NCI-H2081 (cell line): ENCODE data around the gene ZNF264.
"Not testable (repeated sequence)": the region's sequence is repeated elsewhere in the genome, so short reads cannot be mapped to it uniquely, and the experiment has no call there.

ENCODE experiments used
- DNase-seq, 2 experiments: peaks; one replicate each; lab custom pipeline; 2025; lab: John Stamatoyannopoulos, UW

Gene ZNF264

GRCh38 chr19:57245959-57246358 is 54.7 kb downstream of the ZNF264 start:
- no peak for DNase-seq

- DNase-seq: no peak
These were observed 57.3 kb downstream of the ZNF264 start for GRCh38 chr19:57248646-57249045.

- DNase-seq: no peak
These were observed 58.0 kb downstream of the ZNF264 start for GRCh38 chr19:57249329-57249728.

- not testable (repeated sequence) for DNase-seq
These were observed 62.5 kb downstream of the ZNF264 start for GRCh38 chr19:57253767-57254166.

- DNase-seq: no peak
These were observed 70.7 kb downstream of the ZNF264 start for GRCh38 chr19:57262044-57262443.

GRCh38 chr19:57263244-57263741 is 72.0 kb downstream of the ZNF264 start:
- DNase-seq: no peak

- DNase-seq: no peak
These were observed 76.0 kb downstream of the ZNF264 start for GRCh38 chr19:57267291-57267690.

- DNase-seq: no peak
These were observed 78.4 kb downstream of the ZNF264 start for GRCh38 chr19:57269515-57270250.

GRCh38 chr19:57271280-57271679 is 80.0 kb downstream of the ZNF264 start:
- no peak for DNase-seq
